Activated CD8-positive, alpha-beta memory T cell treated with anti-CD3 and anti-CD28 coated beads for 4 hours (primary cell): Measurements from ENCODE around the gene RGP1.

ENCODE experiments used
- DNase-seq, 2 donors: peaks; one replicate each; pipeline ENCODE4 v3.0.0-alpha.2; 2020; ENCODE audit warnings: low read depth in 2 of 2

The RGP1 gene

GRCh38 chr9:35771943-35772342, 22.9 kb downstream of the RGP1 start:
- no peak for DNase-seq

- DNase-seq = no peak
Measured at GRCh38 chr9:35774907-35775635, 26.0 kb downstream of the RGP1 start.

GRCh38 chr9:35776018-35776417, 26.9 kb downstream of the RGP1 start:
- DNase-seq = no peak

DNA sequence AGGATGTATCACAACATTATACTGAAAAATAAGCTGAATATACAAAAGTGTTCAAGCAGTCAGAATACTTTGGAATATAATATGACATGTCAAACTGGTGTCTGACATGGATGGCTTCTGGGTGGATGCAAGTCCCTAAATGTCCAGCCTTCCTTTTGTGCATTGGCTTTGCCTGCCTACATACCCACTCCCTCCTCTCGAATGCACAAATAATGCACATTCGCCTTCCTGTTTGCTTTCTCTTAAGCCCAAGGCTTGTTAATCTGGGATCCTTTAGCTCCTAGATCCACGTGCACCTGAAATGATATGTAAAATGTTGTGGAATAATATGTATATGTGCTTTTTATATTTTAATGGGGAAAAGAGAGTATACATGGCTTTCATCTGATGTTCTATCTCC, 29.4 kb downstream of the RGP1 start:
- no peak for DNase-seq

- no peak for DNase-seq
Measured at GRCh38 chr9:35781066-35781465, 32.0 kb downstream of the RGP1 start.

- DNase-seq = no peak
Measured at GRCh38 chr9:35783418-35783817, 34.3 kb downstream of the RGP1 start.

GRCh38 chr9:35789541-35789940, 40.5 kb downstream of the RGP1 start:
- no peak for DNase-seq

- DNase-seq = no peak
Measured at GRCh38 chr9:35790025-35790384, 40.9 kb downstream of the RGP1 start.

DNA sequence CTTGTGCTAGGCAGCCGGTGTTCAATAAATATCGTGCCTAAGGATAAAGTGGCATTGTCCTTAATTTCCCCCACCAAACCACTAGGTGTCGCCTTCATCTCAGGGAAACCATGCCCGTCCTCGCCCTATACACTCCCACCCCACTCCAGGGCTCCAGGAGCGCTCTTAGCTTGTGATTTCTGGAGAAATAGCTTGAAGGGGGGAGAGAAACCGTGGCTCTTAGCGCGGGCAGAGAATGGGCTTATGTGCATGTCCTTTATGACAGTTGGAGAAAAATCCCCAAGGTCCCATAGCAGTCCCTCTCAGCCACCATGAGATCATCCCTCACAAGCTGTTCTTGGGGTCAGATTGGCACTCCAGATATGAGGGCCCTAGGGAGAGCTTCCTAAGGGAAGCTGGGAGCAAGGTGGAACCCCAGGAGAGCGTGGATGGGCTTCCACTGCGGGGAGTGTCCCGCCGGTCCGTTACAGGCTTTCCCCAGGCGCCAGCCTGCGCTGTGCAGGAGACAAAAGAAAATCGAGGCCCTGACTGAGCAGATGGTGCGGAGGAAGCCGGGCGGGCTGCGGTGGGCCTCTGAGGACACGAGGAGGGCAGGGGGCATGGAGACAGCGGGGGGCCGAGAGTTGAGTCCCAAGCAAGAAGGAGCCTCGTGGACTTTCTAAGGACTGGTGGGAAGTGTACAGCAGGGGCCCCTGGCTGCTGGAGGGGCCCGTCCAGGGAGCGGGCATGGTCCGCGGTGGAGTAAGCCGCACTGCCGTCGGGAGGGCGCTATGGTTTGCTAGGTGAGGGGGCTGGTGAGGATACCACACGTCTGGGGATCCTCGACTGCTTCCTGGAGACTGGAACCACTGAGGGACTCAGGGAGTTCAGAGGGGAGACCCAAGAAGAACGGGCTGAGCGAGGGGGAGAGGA, 41.6 kb downstream of the RGP1 start:
- DNase-seq = peak; percentile 14 to 30

- no peak for DNase-seq
Measured at GRCh38 chr9:35791297-35791921, 42.3 kb downstream of the RGP1 start, which contains the start of gene NPR2. NPR2 (plus strand) TSS chr9:35791591; CDS start chr9:35792409, 818 bp downstream.

- DNase-seq = no peak
Measured at GRCh38 chr9:35792024-35792813, 43.1 kb downstream of the RGP1 start.

DNA sequence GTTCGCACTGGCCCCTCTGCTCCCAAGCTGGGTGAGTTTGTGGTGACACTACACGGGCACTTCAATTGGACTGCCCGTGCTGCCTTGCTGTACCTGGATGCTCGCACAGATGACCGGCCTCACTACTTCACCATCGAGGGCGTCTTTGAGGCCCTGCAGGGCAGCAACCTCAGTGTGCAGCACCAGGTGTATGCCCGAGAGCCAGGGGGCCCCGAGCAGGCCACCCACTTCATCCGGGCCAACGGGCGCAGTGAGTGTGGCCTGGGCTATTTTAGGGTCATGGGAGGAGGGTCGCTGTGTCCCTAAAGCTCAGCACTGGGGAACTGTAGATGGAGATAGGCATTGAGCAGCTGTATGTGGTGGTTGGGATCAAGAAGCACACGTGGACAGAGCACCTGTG, 43.7 kb downstream of the RGP1 start:
- no peak for DNase-seq

DNA sequence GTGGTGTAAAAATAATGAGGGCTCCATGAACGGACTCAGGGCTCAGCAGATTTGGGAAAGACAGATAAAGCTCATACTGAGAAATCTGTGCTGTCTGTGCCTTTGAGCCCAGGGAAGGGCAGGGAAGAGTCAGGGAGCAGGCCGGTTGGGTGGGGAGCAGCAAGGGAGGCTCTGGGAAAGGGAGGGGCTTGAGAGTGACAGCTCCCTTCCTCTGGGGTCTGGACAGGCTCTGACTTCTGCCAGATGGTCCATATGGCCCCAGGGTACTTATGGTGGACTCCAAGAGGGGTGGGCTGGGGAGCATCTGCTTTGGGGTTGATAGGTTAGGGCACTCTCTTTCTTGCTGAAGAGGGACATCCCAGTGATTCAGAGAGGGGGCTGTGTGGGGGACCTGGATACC, 44.4 kb downstream of the RGP1 start:
- DNase-seq = no peak

GRCh38 chr9:35795695-35796094, 46.6 kb downstream of the RGP1 start:
- no peak for DNase-seq

DNA sequence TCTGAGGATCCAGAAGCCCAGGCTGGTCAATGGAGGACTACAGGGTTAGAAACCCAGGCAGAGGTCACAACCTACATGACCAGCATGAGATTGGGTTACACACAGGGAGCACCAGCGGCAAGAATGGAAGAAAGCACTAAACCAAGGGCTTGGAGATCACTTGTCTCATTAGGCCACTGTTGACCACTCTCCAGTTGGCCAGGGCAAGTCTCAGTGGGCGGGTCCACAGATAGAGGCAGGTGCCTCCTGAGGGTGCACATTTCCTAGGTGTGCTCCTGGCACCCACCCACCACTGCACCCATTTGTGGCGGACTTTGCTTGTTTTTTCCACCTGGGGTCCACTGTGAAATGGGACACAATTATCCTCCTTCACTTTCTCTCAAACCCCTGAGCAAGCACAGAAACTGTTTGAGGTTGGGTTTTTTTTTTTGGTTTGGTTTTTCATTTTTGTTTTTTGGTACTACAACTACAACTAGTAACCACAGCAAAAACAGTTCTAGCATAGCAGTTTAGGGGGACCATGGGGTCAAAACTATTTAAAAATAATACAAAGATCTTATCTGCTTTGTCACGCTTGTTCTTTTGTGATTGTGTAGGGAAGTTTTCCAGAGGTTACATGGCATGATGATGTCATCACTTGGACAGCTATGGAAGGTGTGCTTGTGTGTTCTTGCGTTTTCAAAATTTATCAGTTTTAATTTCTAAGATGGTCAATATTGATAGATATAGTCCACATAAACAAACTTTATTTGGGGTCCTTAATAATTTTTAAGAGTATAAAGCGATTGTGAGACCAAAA, 48.4 kb downstream of the RGP1 start:
- DNase-seq = no peak

GRCh38 chr9:35798658-35799374, 49.7 kb downstream of the RGP1 start:
- DNase-seq = no peak

DNA sequence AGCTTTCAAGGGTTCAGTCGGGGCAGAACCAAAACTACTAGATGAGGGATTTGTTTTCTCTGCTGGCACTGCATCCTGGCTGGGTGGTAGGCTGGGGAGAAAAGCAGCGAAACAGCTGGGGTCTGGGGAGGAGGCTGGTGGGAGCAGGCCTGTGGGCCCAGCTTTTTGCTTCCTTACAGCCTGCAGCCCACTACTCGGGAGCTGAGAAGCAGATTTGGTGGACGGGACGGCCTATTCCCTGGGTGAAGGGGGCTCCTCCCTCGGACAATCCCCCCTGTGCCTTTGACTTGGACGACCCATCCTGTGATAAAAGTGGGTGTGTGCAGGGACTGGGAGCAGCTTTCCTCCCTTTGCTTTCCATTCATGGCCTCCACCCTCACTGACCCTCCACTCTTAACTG, 51.4 kb downstream of the RGP1 start:
- DNase-seq = no peak

DNA sequence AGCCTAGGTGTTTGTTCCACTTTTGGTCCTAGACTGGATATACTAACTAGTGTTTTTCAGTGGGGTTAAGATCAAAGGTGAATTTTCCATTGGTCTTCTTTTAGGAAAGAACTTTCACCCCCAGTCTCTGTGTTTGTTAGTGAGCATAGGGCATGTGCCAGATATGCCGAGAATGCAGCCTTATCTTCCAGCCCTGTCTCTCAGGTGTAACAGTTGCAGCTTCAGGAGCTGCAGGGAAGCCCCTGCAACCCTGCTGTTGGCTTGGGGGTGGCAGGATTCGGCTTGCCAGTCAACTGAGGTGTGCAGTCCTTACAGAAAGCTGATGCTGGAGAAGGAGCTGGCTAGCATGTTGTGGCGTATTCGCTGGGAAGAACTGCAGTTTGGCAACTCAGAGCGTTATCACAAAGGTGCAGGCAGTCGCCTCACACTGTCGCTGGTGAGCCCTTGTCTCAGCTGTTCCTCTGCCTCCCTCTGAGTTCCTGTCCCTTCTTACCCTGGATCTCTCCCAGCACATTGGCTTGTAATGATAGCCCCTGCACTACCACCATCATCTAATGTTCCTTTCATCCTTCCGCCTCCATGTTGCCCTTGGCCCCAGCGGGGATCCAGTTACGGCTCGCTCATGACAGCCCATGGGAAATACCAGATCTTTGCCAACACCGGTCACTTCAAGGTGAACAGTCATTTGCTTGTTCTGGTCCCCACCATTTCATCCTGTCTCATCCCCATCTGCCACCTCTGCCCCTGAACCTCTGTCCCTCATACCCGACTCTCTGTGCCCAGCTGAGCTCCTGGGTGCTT, 52.4 kb downstream of the RGP1 start:
- no peak for DNase-seq

DNA sequence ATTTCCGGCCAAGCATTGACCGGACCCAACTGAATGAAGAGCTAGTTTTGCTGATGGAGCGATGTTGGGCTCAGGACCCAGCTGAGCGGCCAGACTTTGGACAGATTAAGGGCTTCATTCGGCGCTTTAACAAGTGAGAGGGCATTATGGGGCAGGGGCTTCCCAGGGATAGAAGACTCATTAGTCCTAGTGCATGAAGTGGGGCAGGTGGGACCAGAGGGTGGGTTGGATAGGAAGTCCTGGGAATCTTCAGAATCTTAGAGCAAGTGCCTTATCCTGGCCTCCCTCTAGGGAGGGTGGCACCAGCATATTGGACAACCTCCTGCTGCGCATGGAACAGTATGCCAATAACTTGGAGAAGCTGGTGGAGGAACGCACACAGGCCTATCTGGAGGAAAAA, 57.0 kb downstream of the RGP1 start:
- DNase-seq = no peak
